H9 (cell line): Measurements from ENCODE around the gene PRPF19. TPM values are rescaled to one million over a fixed set of nuclear protein-coding genes. Genes with fewer than 3 reads are reported as not detected.

Experiments used
- DNase-seq: peaks from one replicate; pipeline ENCODE4 v3.0.0-alpha.2; 2017
- H2AFZ ChIP-seq: one replicate; pipeline ENCODE4 v1.6.1; 2013; ENCODE audit warnings: mild to moderate bottlenecking, low read length, control low read depth, moderate library complexity
- H2AK5ac ChIP-seq: 2 replicates; pipeline ENCODE4 v1.6.1; 2013; ENCODE audit warnings: low read length, control low read depth, mixed read lengths; ENCODE audit not compliant: insufficient read length
- H2BK120ac ChIP-seq: one replicate; pipeline ENCODE4 v1.6.1; 2013; ENCODE audit warnings: low read depth, mild to moderate bottlenecking, low read length, control low read depth, inconsistent platforms; ENCODE audit not compliant: poor library complexity, severe bottlenecking
- H2BK12ac ChIP-seq: 2 replicates; pipeline ENCODE4 v1.6.1; 2013; ENCODE audit warnings: low read length, control low read depth, mixed read lengths, low read depth; ENCODE audit not compliant: insufficient read length
- H2BK15ac ChIP-seq: 2 replicates; pipeline ENCODE4 v1.6.1; 2013; ENCODE audit warnings: low read depth, low read length, control low read depth
- H2BK20ac ChIP-seq: one replicate; pipeline ENCODE4 v1.6.1; 2013; ENCODE audit warnings: low read depth, mild to moderate bottlenecking, low read length, control low read depth, inconsistent platforms; ENCODE audit not compliant: poor library complexity, severe bottlenecking
- H2BK5ac ChIP-seq: 2 replicates; pipeline ENCODE4 v1.6.1; 2013; ENCODE audit warnings: low read length, control low read depth, mixed read lengths; ENCODE audit not compliant: insufficient read length
- H3K14ac ChIP-seq: 2 replicates; pipeline ENCODE4 v1.6.1; 2013; ENCODE audit warnings: low read length, control low read depth; ENCODE audit not compliant: insufficient read depth
- H3K18ac ChIP-seq: 2 replicates; pipeline ENCODE4 v1.6.1; 2013; ENCODE audit warnings: low read depth, mild to moderate bottlenecking, mixed read lengths, low read length, control low read depth; ENCODE audit not compliant: insufficient read length
- H3K23ac ChIP-seq: 2 replicates; pipeline ENCODE4 v1.6.1; 2013; ENCODE audit warnings: low read length, control low read depth, mixed read lengths, low read depth; ENCODE audit not compliant: insufficient read length
- H3K23me2 ChIP-seq: 2 replicates; pipeline ENCODE4 v1.6.1; 2013; ENCODE audit warnings: low read depth, mild to moderate bottlenecking, mixed read lengths, low read length, control low read depth; ENCODE audit not compliant: insufficient read length, poor library complexity, severe bottlenecking
- H3K27ac ChIP-seq: 2 replicates; pipeline ENCODE4 v1.5.1; 2013; ENCODE audit warnings: low read length, control low read depth, mixed read lengths, low read depth; ENCODE audit not compliant: insufficient read length
- H3K27me3 ChIP-seq: 2 replicates; pipeline ENCODE4 v1.6.1; 2013; ENCODE audit warnings: low read length, control low read depth, inconsistent platforms; ENCODE audit not compliant: insufficient read depth
- H3K4ac ChIP-seq: 2 replicates; pipeline ENCODE4 v1.6.1; 2013; ENCODE audit warnings: low read depth, mild to moderate bottlenecking, control low read depth, inconsistent platforms, low read length, moderate library complexity
- H3K4me1 ChIP-seq: 2 replicates; pipeline ENCODE4 v1.6.1; 2013; ENCODE audit warnings: low read length, control low read depth, inconsistent platforms; ENCODE audit not compliant: insufficient read depth
- H3K4me2 ChIP-seq: 2 replicates; pipeline ENCODE4 v1.6.1; 2013; ENCODE audit warnings: low read length, control low read depth, mixed read lengths; ENCODE audit not compliant: insufficient read length, insufficient read depth
- H3K56ac ChIP-seq: 2 replicates; pipeline ENCODE4 v1.6.1; 2013; ENCODE audit warnings: low read depth, mild to moderate bottlenecking, mixed read lengths, low read length, control low read depth; ENCODE audit not compliant: insufficient read length
- H3K79me1 ChIP-seq: 2 replicates; pipeline ENCODE4 v1.6.1; 2013; ENCODE audit warnings: low read depth, mild to moderate bottlenecking, moderate library complexity, low read length, control low read depth, inconsistent platforms; ENCODE audit not compliant: insufficient read depth, poor library complexity, severe bottlenecking
- H3K79me2 ChIP-seq: 2 replicates; pipeline ENCODE4 v1.6.1; 2013; ENCODE audit warnings: low read length, control low read depth, inconsistent platforms; ENCODE audit not compliant: insufficient read depth
- H3K9ac ChIP-seq: 2 replicates; pipeline ENCODE4 v1.6.1; 2013; ENCODE audit warnings: low read length, control low read depth, mixed read lengths; ENCODE audit not compliant: insufficient read length; ENCODE audit errors: extremely low read depth
- H3K9me3 ChIP-seq: one replicate; pipeline ENCODE4 v1.6.1; 2013; ENCODE audit warnings: low read depth, low read length, inconsistent platforms; ENCODE audit not compliant: control insufficient read depth
- H3T11ph ChIP-seq: one replicate; pipeline ENCODE4 v1.6.1; 2013; ENCODE audit warnings: mild to moderate bottlenecking, low read length, control low read depth, inconsistent platforms
- H4K20me1 ChIP-seq: one replicate; pipeline ENCODE4 v1.6.1; 2013; ENCODE audit not compliant: control insufficient read depth, insufficient read length, insufficient read depth
- H4K5ac ChIP-seq: 2 replicates; pipeline ENCODE4 v1.6.1; 2013; ENCODE audit warnings: low read depth, mild to moderate bottlenecking, mixed read lengths, low read length, control low read depth; ENCODE audit not compliant: insufficient read length
- H4K8ac ChIP-seq: replicated peaks from 2 replicates; pipeline ENCODE4 v1.6.1; 2013; ENCODE audit warnings: low read length, control low read depth, mixed read lengths, low read depth; ENCODE audit not compliant: insufficient read length
- H4K91ac ChIP-seq: 2 replicates; pipeline ENCODE4 v1.6.1; 2013; ENCODE audit warnings: low read depth, mild to moderate bottlenecking, moderate library complexity, mixed read lengths, low read length, control low read depth; ENCODE audit not compliant: insufficient read length
- H3K27ac Mint-ChIP-seq, 3 experiments: 2 replicates in 2 of 3; 3 replicates in 1 of 3; pipeline ENCODE4 v1.8.0; 2020 to 2021; ENCODE audit warnings: mixed read lengths in 3 of 3, mild to moderate bottlenecking in 1 of 3, moderate library complexity in 1 of 3
- H3K27me3 Mint-ChIP-seq: 2 replicates; pipeline ENCODE4 v1.8.0; 2021; ENCODE audit warnings: low read depth, mild to moderate bottlenecking, moderate library complexity, mixed read lengths
- H3K36me3 Mint-ChIP-seq, 3 experiments: 2 replicates in 2 of 3; 3 replicates in 1 of 3; pipeline ENCODE4 v1.8.0; 2020 to 2021; ENCODE audit warnings: low read depth in 3 of 3, mixed read lengths in 3 of 3; ENCODE audit not compliant: insufficient read depth in 1 of 3
- H3K4me1 Mint-ChIP-seq, 2 experiments: 2 replicates each; pipeline ENCODE4 v1.8.0; 2020; ENCODE audit warnings: mixed read lengths in 2 of 2
- H3K4me3 Mint-ChIP-seq, 2 experiments: 2 replicates in 1 of 2; 3 replicates in 1 of 2; pipeline ENCODE4 v1.8.0; 2020 to 2021; ENCODE audit warnings: mild to moderate bottlenecking in 2 of 2, mixed read lengths in 2 of 2, moderate library complexity in 1 of 2
- H3K9me3 Mint-ChIP-seq, 2 experiments: 2 replicates in 1 of 2; 3 replicates in 1 of 2; pipeline ENCODE4 v1.8.0; 2020; ENCODE audit warnings: mild to moderate bottlenecking in 2 of 2, mixed read lengths in 2 of 2, moderate library complexity in 1 of 2
- CTCF ChIP-seq: fragments of 200-600 bp; sonication (generic); conservative IDR thresholded peaks from 3 replicates; pipeline ENCODE4 v1.8.0; 2021; ENCODE audit warnings: antibody characterized with exemption, mild to moderate bottlenecking
- WGBS: extraction: QIAGEN DNeasy Blood & Tissue Kit; methylation state at CpG from one replicate; pipeline ENCODE4 v1.1.7; 2013; ENCODE audit warnings: missing lambda C conversion rate, low lambda C conversion rate, mixed read lengths; ENCODE audit not compliant: insufficient read length; ENCODE audit errors: extremely low coverage; 5-methylcytosine and 5-hydroxymethylcytosine counted together
- total RNA-seq: library from RNA; stranded (reverse); gene quantifications from 2 replicates; pipeline ENCODE4 v1.2.1, GENCODE V29; 2021

The PRPF19 gene
- total RNA-seq, 1 experiment from 2014 or later = 130 TPM

GRCh38 chr11:60915248-60915914 lies 9.0 kb upstream of the PRPF19 start:
- Histone ChIP-seq H3K4me2 (peak overlapping the region; percentile 76), H2BK12ac (no peak overlapping the region), H3K4me1 (peaks cover 2% of the 10 kb centered on the region), H3K9ac (peak overlapping the region; percentile 72), H3K23me2 (peaks cover 22% of the 10 kb centered on the region), H3K9me3 (no peaks in the 10 kb centered on the region), H4K8ac (no peak overlapping the region), H3K23ac (no peak overlapping the region), H2BK120ac (no peak overlapping the region), H3K18ac (peak overlapping the region; percentile 82), H4K91ac (no peak overlapping the region), H3K27me3 (no peaks in the 10 kb centered on the region), H2BK15ac (no peak overlapping the region), H4K5ac (no peak overlapping the region), H4K20me1 (no peaks in the 10 kb centered on the region), H2BK5ac (no peak overlapping the region), H3K4ac (no peak overlapping the region), H3K14ac (peak overlapping the region; percentile 56; the same call in 1 of the 2 replicates), H3K79me2 (no peaks in the 10 kb centered on the region; the same call in 1 of the 2 replicates), H3T11ph (no peak overlapping the region), H3K79me1 (no peaks in the 10 kb centered on the region), H2BK20ac (no peak overlapping the region), H3K56ac (no peak overlapping the region), H3K27ac (no peak overlapping the region), H2AFZ (no peak overlapping the region), H2AK5ac (no peak overlapping the region)
- peaks cover 40 to 42% of the 10 kb centered on the region in 2 experiments for H3K4me1 Mint-ChIP-seq
- DNase-seq = peak; percentile 77
- H3K36me3 Mint-ChIP-seq = peaks cover 2 to 17% (median 5%) of the 10 kb centered on the region in 3 experiments
- peak overlapping the region; percentile 94 to 97 for H3K4me3 Mint-ChIP-seq
- TF ChIP-seq CTCF = peak; percentile 44; the same call in 2 of the 3 replicates
- peak overlapping the region; percentile 68 to 95 (median 73); a peak in 5 of 7 replicates for H3K27ac Mint-ChIP-seq
- H3K9me3 Mint-ChIP-seq = no peaks in the 10 kb centered on the region; a peak in 2 of 5 replicates
- H3K27me3 Mint-ChIP-seq = peaks cover 23% of the 10 kb centered on the region
- no CpG with 5 or more reads among the region's 17 CpGs for WGBS
